Small intestine (tissue), 7 donors: Measurements from ENCODE around the gene ZSWIM9. TPM values are rescaled to one million over a fixed set of nuclear protein-coding genes. Genes with fewer than 3 reads are reported as not detected.

Source experiments
- DNase-seq, 2 donors: peaks; one replicate each; pipeline versions ENCODE4 v3.0.0 to v3.0.0-alpha.2; 2013
- FAIRE-seq: peaks from 2 replicates; lab custom pipeline; 2012; peaks lifted over from hg19 to GRCh38; lab: Jason Lieb, UNC
- H3K27ac ChIP-seq, 3 donors: one replicate each; pipeline ENCODE4 v1.5.1; 2013; ENCODE audit warnings: low read length in 2 of 3, mild to moderate bottlenecking in 2 of 3, control low read depth in 1 of 3, inconsistent platforms in 1 of 3, low read depth in 1 of 3, moderate library complexity in 1 of 3
- H3K27me3 ChIP-seq, 3 donors: one replicate each; pipeline ENCODE4 v1.6.1; 2013; ENCODE audit warnings: low read length in 3 of 3, inconsistent platforms in 1 of 3; ENCODE audit not compliant: control insufficient read depth in 3 of 3, insufficient read depth in 3 of 3
- H3K36me3 ChIP-seq, 3 donors: one replicate each; pipeline ENCODE4 v1.6.1; 2013; ENCODE audit warnings: low read length in 3 of 3, inconsistent platforms in 1 of 3, low read depth in 1 of 3, mild to moderate bottlenecking in 1 of 3, moderate library complexity in 1 of 3; ENCODE audit not compliant: control insufficient read depth in 3 of 3, insufficient read depth in 2 of 3
- H3K4me1 ChIP-seq, 3 donors: one replicate each; pipeline ENCODE4 v1.6.1; 2013; ENCODE audit warnings: low read length in 2 of 3, inconsistent platforms in 1 of 3, low read depth in 1 of 3, mild to moderate bottlenecking in 1 of 3, moderate library complexity in 1 of 3; ENCODE audit not compliant: control insufficient read depth in 3 of 3, insufficient read depth in 2 of 3
- H3K4me3 ChIP-seq, 3 donors: one replicate each; pipeline ENCODE4 v1.5.1; 2013; ENCODE audit warnings: low read length in 3 of 3, control low read depth in 1 of 3, inconsistent platforms in 1 of 3, low read depth in 1 of 3, mild to moderate bottlenecking in 1 of 3, moderate library complexity in 1 of 3
- H3K9me3 ChIP-seq, 2 donors: one replicate each; pipeline ENCODE4 v1.6.1; 2013; ENCODE audit warnings: low read depth in 1 of 2, low read length in 1 of 2; ENCODE audit not compliant: control insufficient read depth in 2 of 2, insufficient read depth in 1 of 2
- WGBS, 3 donors: extraction: QIAGEN DNeasy Blood & Tissue Kit; methylation state at CpG; one replicate each; pipeline ENCODE4 v1.1.7; 2013; 5-methylcytosine and 5-hydroxymethylcytosine counted together
- polyA plus RNA-seq, 4 donors: library from polyadenylated mRNA; stranded (reverse) in 3 of 4; unstranded in 1 of 4; fragments of 200-250 nt in 3 of 4; fragments of 120-200 nt in 1 of 4; gene quantifications; one replicate each; pipeline versions ENCODE4 v1.2.1 to v1.2.3, GENCODE V29; 2013
- donor health status: healthy with polysubstance abuse.
- donor health status: control.
- donor health status: control.
- donor health status: Bipolar disorder and iron deficiency.
- donor health status: healthy.

ZSWIM9 gene
- polyA plus RNA-seq, 4 donors, result 4.0 to 6.8 (median 4.6) TPM

- no peak for FAIRE-seq
- WGBS, 3 donors, result 88 to 96% (median 95%) methylated on average over 4 of the region's 4 CpGs
- peaks cover 2 to 75% (median 2%) of the 10 kb centered on the region in 3 donors for H3K36me3 ChIP-seq
Observed at GRCh38 chr19:48136547-48136946, 33.9 kb upstream of the ZSWIM9 start.

GRCh38 chr19:48137411-48137810, 33.1 kb upstream of the ZSWIM9 start:
- DNase-seq (no peak), FAIRE-seq (no peak)
- Histone ChIP-seq H3K27me3 (no peaks in the 10 kb centered on the region), H3K27ac (no peak overlapping the region), H3K9me3 (no peaks in the 10 kb centered on the region), H3K4me3 (no peak overlapping the region), H3K36me3 (peaks cover 2 to 68% (median 2%) of the 10 kb centered on the region in 3 donors), H3K4me1 (no peaks in the 10 kb centered on the region)
- WGBS, 3 donors, result 94 to 95% (median 94%) methylated on average over 25 to 26 of the region's 26 CpGs

More at GRCh38 chr19:48136547-48136946, 33.9 kb upstream of the ZSWIM9 start:
- Histone ChIP-seq H3K27me3 (no peaks in the 10 kb centered on the region), H3K27ac (no peak overlapping the region), H3K4me1 (no peaks in the 10 kb centered on the region), H3K9me3 (no peaks in the 10 kb centered on the region), H3K4me3 (no peak overlapping the region)
- no peak for DNase-seq

- 81 to 90% (median 84%) methylated on average over 6 of the region's 6 CpGs for WGBS, 3 donors
- H3K36me3 ChIP-seq, result peaks cover 0 to 68% (median 2%) of the 10 kb centered on the region in 3 donors
Observed at GRCh38 chr19:48139053-48139452, 31.4 kb upstream of the ZSWIM9 start.

GRCh38 chr19:48147597-48148175, 22.8 kb upstream of the ZSWIM9 start:
- no peak for FAIRE-seq
- Histone ChIP-seq H3K36me3 (peaks cover 0 to 70% (median 8%) of the 10 kb centered on the region in 3 donors), H3K4me1 (no peaks in the 10 kb centered on the region), H3K27me3 (no peaks in the 10 kb centered on the region), H3K4me3 (no peak overlapping the region), H3K27ac (no peak overlapping the region), H3K9me3 (no peaks in the 10 kb centered on the region)
- DNase-seq, result no peak
- 82 to 93% (median 87%) methylated on average over 4 of the region's 4 CpGs for WGBS, 3 donors

More at GRCh38 chr19:48139053-48139452, 31.4 kb upstream of the ZSWIM9 start:
- H3K27me3 ChIP-seq, result no peaks in the 10 kb centered on the region
- no peak overlapping the region for H3K4me3 ChIP-seq
- no peaks in the 10 kb centered on the region for H3K9me3 ChIP-seq
- FAIRE-seq, result no peak
- no peak overlapping the region for H3K27ac ChIP-seq
- no peaks in the 10 kb centered on the region for H3K4me1 ChIP-seq
- no peak for DNase-seq

- Histone ChIP-seq H3K4me3 (no peak overlapping the region), H3K27me3 (no peaks in the 10 kb centered on the region), H3K9me3 (no peaks in the 10 kb centered on the region), H3K27ac (no peak overlapping the region), H3K36me3 (peaks cover 0 to 61% (median 8%) of the 10 kb centered on the region in 3 donors), H3K4me1 (no peaks in the 10 kb centered on the region)
- FAIRE-seq (no peak), DNase-seq (no peak)
- 93 to 95% (median 93%) methylated on average over 9 of the region's 9 CpGs for WGBS, 3 donors
Observed at GRCh38 chr19:48148576-48148975, 21.9 kb upstream of the ZSWIM9 start.

- 81 to 91% (median 91%) methylated on average over 6 of the region's 6 CpGs for WGBS, 3 donors
- Histone ChIP-seq H3K4me3 (no peak overlapping the region), H3K27me3 (no peaks in the 10 kb centered on the region), H3K27ac (no peak overlapping the region), H3K9me3 (no peaks in the 10 kb centered on the region), H3K36me3 (peaks cover 2 to 61% (median 8%) of the 10 kb centered on the region in 3 donors), H3K4me1 (no peaks in the 10 kb centered on the region)
- DNase-seq (no peak), FAIRE-seq (no peak)
Observed at GRCh38 chr19:48149430-48149829, 21.1 kb upstream of the ZSWIM9 start.

GRCh38 chr19:48152551-48152950, 17.9 kb upstream of the ZSWIM9 start:
- Histone ChIP-seq H3K4me1 (no peaks in the 10 kb centered on the region), H3K36me3 (peaks cover 2 to 63% (median 4%) of the 10 kb centered on the region in 3 donors), H3K27ac (no peak overlapping the region), H3K27me3 (no peaks in the 10 kb centered on the region), H3K4me3 (no peak overlapping the region), H3K9me3 (no peaks in the 10 kb centered on the region)
- FAIRE-seq, result no peak
- DNase-seq, result peak; percentile 50 to 59
- 33 to 36% (median 35%) methylated on average over 8 of the region's 8 CpGs for WGBS, 3 donors

GRCh38 chr19:48154003-48154402, 16.5 kb upstream of the ZSWIM9 start:
- Histone ChIP-seq H3K36me3 (peaks cover 4 to 61% (median 8%) of the 10 kb centered on the region in 3 donors), H3K27me3 (no peaks in the 10 kb centered on the region), H3K4me1 (no peaks in the 10 kb centered on the region), H3K9me3 (no peaks in the 10 kb centered on the region), H3K4me3 (no peak overlapping the region), H3K27ac (no peak overlapping the region)
- FAIRE-seq (no peak), DNase-seq (no peak)
- 57 to 62% (median 60%) methylated on average over 9 of the region's 9 CpGs for WGBS, 3 donors
